Endometrial microvascular endothelial cells (primary cell): ENCODE data around the gene FABP3. TPM values are rescaled to one million over a fixed set of nuclear protein-coding genes. Genes with fewer than 3 reads are reported as not detected.

Source experiments
- in situ Hi-C: cut with HindIII; loops from 2 replicates; pipeline ENCODE4 v1.10.0; 2017; ENCODE audit warnings: low sequenced_read_pairs, low pct_unique_long_range_greater_than_20kb; ENCODE audit errors: inconsistent ontology term
- total RNA-seq: library from RNA; depleted of rRNA; stranded (reverse); fragments of >200 nt; gene quantifications from one replicate; pipeline ENCODE4 v1.2.3, GENCODE V29; 2015; ENCODE audit errors: inconsistent ontology term

FABP3 gene
- total RNA-seq, 1 donor from 2014 or later, result not detected

GRCh38 chr1:31336687-31337467, 36.0 kb downstream of the FABP3 start:
- in situ Hi-C loops, result no loop called here

- in situ Hi-C loops, result no loop called here
Measured at GRCh38 chr1:31335007-31335406, 37.9 kb downstream of the FABP3 start.

- in situ Hi-C loops, result no loop called here
Measured at GRCh38 chr1:31327381-31327780, 45.5 kb downstream of the FABP3 start.

GRCh38 chr1:31326461-31326860, 46.4 kb downstream of the FABP3 start:
- in situ Hi-C loops, result no loop called here

- in situ Hi-C loops, result no loop called here
Measured at GRCh38 chr1:31324992-31325391, 47.9 kb downstream of the FABP3 start.

- in situ Hi-C loops, result no loop called here
Measured at GRCh38 chr1:31324093-31324492, 48.8 kb downstream of the FABP3 start.

GRCh38 chr1:31318146-31318545, 54.7 kb downstream of the FABP3 start:
- in situ Hi-C loops, result no loop called here

- in situ Hi-C loops, result no loop called here
Measured at GRCh38 chr1:31315902-31316301, 57.0 kb downstream of the FABP3 start.

Other genes starting within 250 kb of the FABP3 start
- gene NKAIN1, start 133.2 kb downstream of the FABP3 start, total RNA-seq, result not detected
- gene SNRNP40, start 76.3 kb downstream of the FABP3 start, total RNA-seq, result 131 TPM
- 31.9 TPM for gene ZCCHC17, start 76.0 kb downstream of the FABP3 start, total RNA-seq
- 10.0 TPM for gene SERINC2, start 40.1 kb upstream of the FABP3 start, total RNA-seq
- 986 TPM for gene TINAGL1, start 203.4 kb upstream of the FABP3 start, total RNA-seq
- gene HCRTR1, start 244.6 kb upstream of the FABP3 start, total RNA-seq, result not detected